H1 (cell line): Measurements from ENCODE around the gene ARV1. TPM values are rescaled to one million over a fixed set of nuclear protein-coding genes. Genes with fewer than 3 reads are reported as not detected.

Source experiments
- CTCF ChIA-PET: fragments of 300-600 bp; sonication (Branson Sonifier 250); formaldehyde crosslinking; loops from one replicate; lab custom pipeline; 2021; ENCODE audit not compliant: partially characterized antibody; lab: Charles Lee
- POLR2A ChIA-PET: fragments of 300-600 bp; sonication (Branson Sonifier 250); formaldehyde crosslinking; loops from one replicate; lab custom pipeline; 2021; ENCODE audit warnings: inconsistent platforms; ENCODE audit not compliant: partially characterized antibody; lab: Charles Lee
- DNase-seq, 2 experiments: peaks; one replicate each; pipeline versions ENCODE4 v3.0.0 to v3.0.0-alpha.2; 2010 to 2022; ENCODE audit warnings: low spot score in 2 of 2, low read depth in 1 of 2, mixed read lengths in 1 of 2
- FAIRE-seq: peaks from 2 replicates; lab custom pipeline; 2011; peaks lifted over from hg19 to GRCh38; lab: Jason Lieb, UNC
- H2AFZ ChIP-seq: 2 replicates; pipeline ENCODE4 v1.8.1; 2012; ENCODE audit warnings: low read length, inconsistent platforms
- H2AK5ac ChIP-seq: 2 replicates; pipeline ENCODE4 v1.6.1; 2013; ENCODE audit warnings: low read depth, low read length
- H2BK120ac ChIP-seq: replicated peaks from 2 replicates; pipeline ENCODE3; 2013; ENCODE audit warnings: low read depth, low read length, inconsistent platforms
- H2BK12ac ChIP-seq: 2 replicates; pipeline ENCODE4 v1.6.1; 2013; ENCODE audit warnings: low read depth, low read length
- H2BK15ac ChIP-seq: 2 replicates; pipeline ENCODE4 v1.6.1; 2013; ENCODE audit warnings: low read length
- H2BK20ac ChIP-seq: 2 replicates; pipeline ENCODE4 v1.6.1; 2013; ENCODE audit warnings: low read length
- H2BK5ac ChIP-seq: 2 replicates; pipeline ENCODE4 v1.6.1; 2013; ENCODE audit warnings: low read depth, low read length
- H3K14ac ChIP-seq: 2 replicates; pipeline ENCODE4 v1.6.1; 2013; ENCODE audit warnings: inconsistent platforms; ENCODE audit not compliant: insufficient read length
- H3K18ac ChIP-seq: 2 replicates; pipeline ENCODE4 v1.6.1; 2013; ENCODE audit warnings: low read length; ENCODE audit errors: extremely low read depth
- H3K23ac ChIP-seq: 2 replicates; pipeline ENCODE4 v1.6.1; 2013; ENCODE audit warnings: inconsistent platforms; ENCODE audit not compliant: insufficient read length
- H3K23me2 ChIP-seq: 2 replicates; pipeline ENCODE4 v1.6.1; 2013; ENCODE audit warnings: low read depth, low read length
- H3K27ac ChIP-seq: 2 replicates; pipeline ENCODE4 v1.6.1; 2011; ENCODE audit warnings: low read depth, low read length, inconsistent platforms
- H3K27me3 ChIP-seq, 4 experiments: replicated peaks in 1 of 4; 1 replicate in 1 of 4; 2 replicates in 3 of 4; pipeline versions ENCODE4 v1.6.1 to v1.8.1; 2011 to 2013; ENCODE audit warnings: low read length in 3 of 4, mild to moderate bottlenecking in 3 of 4, inconsistent platforms in 2 of 4, mixed read lengths in 2 of 4, moderate library complexity in 1 of 4; ENCODE audit not compliant: control insufficient read depth in 3 of 4, insufficient read depth in 3 of 4; ENCODE audit errors: extremely low read depth in 1 of 4
- H3K36me3 ChIP-seq, 4 experiments: 2 replicates each; pipeline versions ENCODE4 v1.6.1 to v1.8.1; 2011 to 2013; ENCODE audit warnings: mild to moderate bottlenecking in 4 of 4, low read length in 3 of 4, moderate library complexity in 2 of 4, control low read depth in 1 of 4, inconsistent platforms in 1 of 4; ENCODE audit not compliant: insufficient read depth in 4 of 4, control insufficient read depth in 2 of 4
- H3K4ac ChIP-seq: replicated peaks from 2 replicates; pipeline ENCODE3; 2013; ENCODE audit warnings: low read length, low read depth, mixed read lengths, inconsistent platforms; ENCODE audit not compliant: insufficient read length
- H3K4me1 ChIP-seq, 4 experiments: replicated peaks in 1 of 4; 1 replicate in 1 of 4; 2 replicates in 3 of 4; pipeline versions ENCODE4 v1.6.1 to v1.8.1; 2011 to 2013; ENCODE audit warnings: low read length in 3 of 4, inconsistent platforms in 2 of 4, mixed read lengths in 1 of 4; ENCODE audit not compliant: insufficient read depth in 4 of 4, control insufficient read depth in 3 of 4
- H3K4me2 ChIP-seq, 2 experiments: 2 replicates each; pipeline versions ENCODE4 v1.6.1 to v1.8.1; 2011 to 2013; ENCODE audit warnings: low read depth in 2 of 2, low read length in 2 of 2, control low read depth in 1 of 2, inconsistent platforms in 1 of 2, mild to moderate bottlenecking in 1 of 2; ENCODE audit not compliant: insufficient read depth in 1 of 2
- H3K4me3 ChIP-seq, 4 experiments: fragments of 200-600, 300-600 bp in 1 of 4; sonication (generic), shearing (Covaris generic), sonication (Bioruptor Twin) in 1 of 4; 2 replicates each; pipeline versions ENCODE4 v1.5.1 to v1.8.1; 2011 to 2016; ENCODE audit warnings: low read length in 4 of 4, low read depth in 3 of 4, control low read depth in 2 of 4, inconsistent platforms in 2 of 4, mild to moderate bottlenecking in 2 of 4, mixed read lengths in 1 of 4, moderate library complexity in 1 of 4; ENCODE audit not compliant: insufficient read depth in 2 of 4; ENCODE audit errors: extremely low read depth in 1 of 4
- H3K56ac ChIP-seq: replicated peaks from 2 replicates; pipeline ENCODE3; 2013; ENCODE audit warnings: low read depth, mild to moderate bottlenecking, mixed read lengths, low read length, inconsistent platforms; ENCODE audit not compliant: insufficient read length
- H3K79me1 ChIP-seq: 2 replicates; pipeline ENCODE4 v1.6.1; 2013; ENCODE audit warnings: low read depth, low read length, control low read depth
- H3K79me2 ChIP-seq, 2 experiments: 2 replicates each; pipeline versions ENCODE4 v1.6.1 to v1.8.1; 2012 to 2013; ENCODE audit warnings: low read length in 2 of 2, mild to moderate bottlenecking in 2 of 2, inconsistent platforms in 1 of 2; ENCODE audit not compliant: insufficient read depth in 2 of 2, control insufficient read depth in 1 of 2
- H3K9ac ChIP-seq, 4 experiments: replicated peaks in 1 of 4; 1 replicate in 1 of 4; 2 replicates in 3 of 4; pipeline versions ENCODE4 v1.6.1 to v1.8.1; 2011 to 2013; ENCODE audit warnings: low read depth in 3 of 4, low read length in 3 of 4, control low read depth in 2 of 4, mild to moderate bottlenecking in 2 of 4, moderate library complexity in 2 of 4, inconsistent platforms in 1 of 4; ENCODE audit errors: extremely low read depth in 1 of 4
- H3K9me3 ChIP-seq, 2 experiments: 2 replicates each; pipeline versions ENCODE4 v1.6.1 to v1.8.1; 2012 to 2013; ENCODE audit warnings: mild to moderate bottlenecking in 2 of 2, moderate library complexity in 2 of 2, control low read depth in 1 of 2, inconsistent platforms in 1 of 2, low read depth in 1 of 2, low read length in 1 of 2, mixed read lengths in 1 of 2; ENCODE audit not compliant: insufficient read depth in 2 of 2
- H4K20me1 ChIP-seq, 2 experiments: replicated peaks in 1 of 2; 2 replicates each; pipeline versions ENCODE3 to v1.8.1; 2011 to 2013; ENCODE audit warnings: inconsistent platforms in 2 of 2, low read length in 2 of 2, mild to moderate bottlenecking in 1 of 2; ENCODE audit not compliant: insufficient read depth in 2 of 2, control insufficient read depth in 1 of 2
- H4K5ac ChIP-seq: 2 replicates; pipeline ENCODE4 v1.6.1; 2013; ENCODE audit warnings: low read length, low read depth, mixed read lengths, inconsistent platforms; ENCODE audit not compliant: insufficient read length
- H4K8ac ChIP-seq: 2 replicates; pipeline ENCODE4 v1.8.0; 2013; ENCODE audit warnings: mild to moderate bottlenecking, moderate library complexity, low read length, inconsistent platforms; ENCODE audit not compliant: insufficient read depth; ENCODE audit errors: extremely low read depth
- H4K91ac ChIP-seq: replicated peaks from 2 replicates; pipeline ENCODE3; 2013; ENCODE audit warnings: low read length, mixed read lengths, inconsistent platforms; ENCODE audit not compliant: insufficient read length
- POLR2A ChIP-seq, 2 experiments: IDR thresholded peaks; 1 replicate in 1 of 2; 2 replicates in 1 of 2; pipeline ENCODE4 v1.6.1; 2011; ENCODE audit warnings: low read depth in 2 of 2, low read length in 2 of 2, mild to moderate bottlenecking in 2 of 2; ENCODE audit errors: control extremely low read depth in 1 of 2
- WGBS, 2 experiments: shearing (Covaris generic) in 1 of 2; methylation state at CpG; one replicate each; pipeline versions ENCODE4 v1.1.6 to v1.1.7; 2013 to 2015; ENCODE audit warnings: low lambda C conversion rate in 2 of 2, mixed read lengths in 2 of 2, inconsistent platforms in 1 of 2, low coverage in 1 of 2, missing lambda C conversion rate in 1 of 2; ENCODE audit not compliant: insufficient replicate concordance in 2 of 2, insufficient coverage in 1 of 2, insufficient read length in 1 of 2; ENCODE audit errors: extremely low coverage in 1 of 2, missing lambda C conversion rate in 1 of 2; 5-methylcytosine and 5-hydroxymethylcytosine counted together
- polyA plus RNA-seq, 7 experiments: library from polyadenylated mRNA; depleted of rRNA in 3 of 7; stranded (reverse) in 5 of 7; unstranded in 2 of 7; fragments of >200 nt in 5 of 7; fragments of 200-250 nt in 2 of 7; gene quantifications; 1 replicate in 5 of 7; 2 replicates in 1 of 7; 4 replicates in 1 of 7; pipeline versions ENCODE4 v1.2.1 to v1.2.3, GENCODE V29; 2011 to 2013; ENCODE audit warnings: missing spikeins in 2 of 7, mixed read lengths in 2 of 7
- total RNA-seq: library from RNA; stranded (reverse); fragmentation: NEBNext Ultra II Directional; extraction: Animal tissue kit (Norgen Biotek cat#: 25700); gene quantifications from 2 replicates; pipeline ENCODE4 v1.2.1, GENCODE V29; 2021

ARV1 gene
- total and polyA plus RNA-seq, 2 of the 8 experiments (the other 6 are each of a cell fraction or from before 2014, with no cell fraction given) = 13.1 to 13.4 TPM

- Histone ChIP-seq H2AK5ac (no peak overlapping the region), H3K18ac (no peak overlapping the region), H3K23ac (no peak overlapping the region), H3K9me3 (no peaks in the 10 kb centered on the region), H3K4me3 (no peak overlapping the region), H3K36me3 (no peaks in the 10 kb centered on the region), H3K14ac (no peak overlapping the region), H3K4me2 (no peak overlapping the region), H4K20me1 (peaks cover 0 to 4% of the 10 kb centered on the region in 2 experiments), H3K4me1 (no peaks in the 10 kb centered on the region), H3K79me2 (no peaks in the 10 kb centered on the region; a peak in 1 of 4 replicates), H4K91ac (no peak overlapping the region), H2BK5ac (no peak overlapping the region), H3K79me1 (no peaks in the 10 kb centered on the region), H2BK15ac (no peak overlapping the region), H2BK20ac (no peak overlapping the region), H2BK12ac (no peak overlapping the region), H3K27me3 (no peaks in the 10 kb centered on the region), H2AFZ (no peak overlapping the region), H3K56ac (no peak overlapping the region), H3K4ac (no peak overlapping the region), H3K27ac (no peak overlapping the region), H4K5ac (no peak overlapping the region), H3K9ac (no peak overlapping the region), H3K23me2 (no peaks in the 10 kb centered on the region), H2BK120ac (no peak overlapping the region), H4K8ac (no peak overlapping the region)
- no peak for FAIRE-seq
- ChIA-PET CTCF (no interaction called here), POLR2A (interaction anchor here (0.6 to 0.7 kb wide), 2 partner anchors 70 to 230 kb away, joined by 3 read pairs; no protein-coding TSS in a partner anchor)
- DNase-seq = no peak
- 86% methylated on average over 5 of the region's 5 CpGs; no CpG with 5 or more reads in 1 of the 2 experiments for WGBS, 2 experiments
- TF ChIP-seq POLR2A (IDR thresholded peaks at IDR 0.05; ENCODE audit: control extremely low read depth in 1 of 2, low read depth in 2 of 2, low read length in 2 of 2) = no peak
Measured at GRCh38 chr1:230966358-230966873, 12.5 kb upstream of the ARV1 start.
